H9 (cell line): Measurements from ENCODE around the gene MAML1. TPM values are rescaled to one million over a fixed set of nuclear protein-coding genes. Genes with fewer than 3 reads are reported as not detected.

Experiments
- DNase-seq: peaks from one replicate; pipeline ENCODE4 v3.0.0-alpha.2; 2017
- H2AFZ ChIP-seq: one replicate; pipeline ENCODE4 v1.6.1; 2013; ENCODE audit warnings: mild to moderate bottlenecking, low read length, control low read depth, moderate library complexity
- H2AK5ac ChIP-seq: 2 replicates; pipeline ENCODE4 v1.6.1; 2013; ENCODE audit warnings: low read length, control low read depth, mixed read lengths; ENCODE audit not compliant: insufficient read length
- H2BK120ac ChIP-seq: one replicate; pipeline ENCODE4 v1.6.1; 2013; ENCODE audit warnings: low read depth, mild to moderate bottlenecking, low read length, control low read depth, inconsistent platforms; ENCODE audit not compliant: poor library complexity, severe bottlenecking
- H2BK12ac ChIP-seq: 2 replicates; pipeline ENCODE4 v1.6.1; 2013; ENCODE audit warnings: low read length, control low read depth, mixed read lengths, low read depth; ENCODE audit not compliant: insufficient read length
- H2BK15ac ChIP-seq: 2 replicates; pipeline ENCODE4 v1.6.1; 2013; ENCODE audit warnings: low read depth, low read length, control low read depth
- H2BK20ac ChIP-seq: one replicate; pipeline ENCODE4 v1.6.1; 2013; ENCODE audit warnings: low read depth, mild to moderate bottlenecking, low read length, control low read depth, inconsistent platforms; ENCODE audit not compliant: poor library complexity, severe bottlenecking
- H2BK5ac ChIP-seq: 2 replicates; pipeline ENCODE4 v1.6.1; 2013; ENCODE audit warnings: low read length, control low read depth, mixed read lengths; ENCODE audit not compliant: insufficient read length
- H3K14ac ChIP-seq: 2 replicates; pipeline ENCODE4 v1.6.1; 2013; ENCODE audit warnings: low read length, control low read depth; ENCODE audit not compliant: insufficient read depth
- H3K18ac ChIP-seq: 2 replicates; pipeline ENCODE4 v1.6.1; 2013; ENCODE audit warnings: low read depth, mild to moderate bottlenecking, mixed read lengths, low read length, control low read depth; ENCODE audit not compliant: insufficient read length
- H3K23ac ChIP-seq: 2 replicates; pipeline ENCODE4 v1.6.1; 2013; ENCODE audit warnings: low read length, control low read depth, mixed read lengths, low read depth; ENCODE audit not compliant: insufficient read length
- H3K23me2 ChIP-seq: 2 replicates; pipeline ENCODE4 v1.6.1; 2013; ENCODE audit warnings: low read depth, mild to moderate bottlenecking, mixed read lengths, low read length, control low read depth; ENCODE audit not compliant: insufficient read length, poor library complexity, severe bottlenecking
- H3K27ac ChIP-seq: 2 replicates; pipeline ENCODE4 v1.5.1; 2013; ENCODE audit warnings: low read length, control low read depth, mixed read lengths, low read depth; ENCODE audit not compliant: insufficient read length
- H3K27me3 ChIP-seq: 2 replicates; pipeline ENCODE4 v1.6.1; 2013; ENCODE audit warnings: low read length, control low read depth, inconsistent platforms; ENCODE audit not compliant: insufficient read depth
- H3K4ac ChIP-seq: 2 replicates; pipeline ENCODE4 v1.6.1; 2013; ENCODE audit warnings: low read depth, mild to moderate bottlenecking, control low read depth, inconsistent platforms, low read length, moderate library complexity
- H3K4me1 ChIP-seq: 2 replicates; pipeline ENCODE4 v1.6.1; 2013; ENCODE audit warnings: low read length, control low read depth, inconsistent platforms; ENCODE audit not compliant: insufficient read depth
- H3K4me2 ChIP-seq: 2 replicates; pipeline ENCODE4 v1.6.1; 2013; ENCODE audit warnings: low read length, control low read depth, mixed read lengths; ENCODE audit not compliant: insufficient read length, insufficient read depth
- H3K56ac ChIP-seq: 2 replicates; pipeline ENCODE4 v1.6.1; 2013; ENCODE audit warnings: low read depth, mild to moderate bottlenecking, mixed read lengths, low read length, control low read depth; ENCODE audit not compliant: insufficient read length
- H3K79me1 ChIP-seq: 2 replicates; pipeline ENCODE4 v1.6.1; 2013; ENCODE audit warnings: low read depth, mild to moderate bottlenecking, moderate library complexity, low read length, control low read depth, inconsistent platforms; ENCODE audit not compliant: insufficient read depth, poor library complexity, severe bottlenecking
- H3K79me2 ChIP-seq: 2 replicates; pipeline ENCODE4 v1.6.1; 2013; ENCODE audit warnings: low read length, control low read depth, inconsistent platforms; ENCODE audit not compliant: insufficient read depth
- H3K9ac ChIP-seq: 2 replicates; pipeline ENCODE4 v1.6.1; 2013; ENCODE audit warnings: low read length, control low read depth, mixed read lengths; ENCODE audit not compliant: insufficient read length; ENCODE audit errors: extremely low read depth
- H3K9me3 ChIP-seq: one replicate; pipeline ENCODE4 v1.6.1; 2013; ENCODE audit warnings: low read depth, low read length, inconsistent platforms; ENCODE audit not compliant: control insufficient read depth
- H3T11ph ChIP-seq: one replicate; pipeline ENCODE4 v1.6.1; 2013; ENCODE audit warnings: mild to moderate bottlenecking, low read length, control low read depth, inconsistent platforms
- H4K20me1 ChIP-seq: one replicate; pipeline ENCODE4 v1.6.1; 2013; ENCODE audit not compliant: control insufficient read depth, insufficient read length, insufficient read depth
- H4K5ac ChIP-seq: 2 replicates; pipeline ENCODE4 v1.6.1; 2013; ENCODE audit warnings: low read depth, mild to moderate bottlenecking, mixed read lengths, low read length, control low read depth; ENCODE audit not compliant: insufficient read length
- H4K8ac ChIP-seq: replicated peaks from 2 replicates; pipeline ENCODE4 v1.6.1; 2013; ENCODE audit warnings: low read length, control low read depth, mixed read lengths, low read depth; ENCODE audit not compliant: insufficient read length
- H4K91ac ChIP-seq: 2 replicates; pipeline ENCODE4 v1.6.1; 2013; ENCODE audit warnings: low read depth, mild to moderate bottlenecking, moderate library complexity, mixed read lengths, low read length, control low read depth; ENCODE audit not compliant: insufficient read length
- H3K27ac Mint-ChIP-seq, 3 experiments: 2 replicates in 2 of 3; 3 replicates in 1 of 3; pipeline ENCODE4 v1.8.0; 2020 to 2021; ENCODE audit warnings: mixed read lengths in 3 of 3, mild to moderate bottlenecking in 1 of 3, moderate library complexity in 1 of 3
- H3K27me3 Mint-ChIP-seq: 2 replicates; pipeline ENCODE4 v1.8.0; 2021; ENCODE audit warnings: low read depth, mild to moderate bottlenecking, moderate library complexity, mixed read lengths
- H3K36me3 Mint-ChIP-seq, 3 experiments: 2 replicates in 2 of 3; 3 replicates in 1 of 3; pipeline ENCODE4 v1.8.0; 2020 to 2021; ENCODE audit warnings: low read depth in 3 of 3, mixed read lengths in 3 of 3; ENCODE audit not compliant: insufficient read depth in 1 of 3
- H3K4me1 Mint-ChIP-seq, 2 experiments: 2 replicates each; pipeline ENCODE4 v1.8.0; 2020; ENCODE audit warnings: mixed read lengths in 2 of 2
- H3K4me3 Mint-ChIP-seq, 2 experiments: 2 replicates in 1 of 2; 3 replicates in 1 of 2; pipeline ENCODE4 v1.8.0; 2020 to 2021; ENCODE audit warnings: mild to moderate bottlenecking in 2 of 2, mixed read lengths in 2 of 2, moderate library complexity in 1 of 2
- H3K9me3 Mint-ChIP-seq, 2 experiments: 2 replicates in 1 of 2; 3 replicates in 1 of 2; pipeline ENCODE4 v1.8.0; 2020; ENCODE audit warnings: mild to moderate bottlenecking in 2 of 2, mixed read lengths in 2 of 2, moderate library complexity in 1 of 2
- WGBS: extraction: QIAGEN DNeasy Blood & Tissue Kit; methylation state at CpG from one replicate; pipeline ENCODE4 v1.1.7; 2013; ENCODE audit warnings: missing lambda C conversion rate, low lambda C conversion rate, mixed read lengths; ENCODE audit not compliant: insufficient read length; ENCODE audit errors: extremely low coverage; 5-methylcytosine and 5-hydroxymethylcytosine counted together
- total RNA-seq: library from RNA; stranded (reverse); gene quantifications from 2 replicates; pipeline ENCODE4 v1.2.1, GENCODE V29; 2021
- TF ChIP-seq, protein P1 (sequence below): fragments of 200-600 bp; sonication (generic); conservative IDR thresholded peaks from 3 replicates; pipeline ENCODE4 v1.8.0; 2021; ENCODE audit warnings: antibody characterized with exemption, mild to moderate bottlenecking

Gene MAML1
- total RNA-seq, 1 experiment from 2014 or later: 50.8 TPM

- peaks cover 33 to 39% of the 10 kb centered on the region in 2 experiments for H3K4me1 Mint-ChIP-seq
- Histone ChIP-seq H3K4ac (no peak overlapping the region), H4K91ac (no peak overlapping the region), H2BK5ac (no peak overlapping the region), H3K9me3 (no peaks in the 10 kb centered on the region), H2BK12ac (no peak overlapping the region), H3K27me3 (no peaks in the 10 kb centered on the region), H2AFZ (no peak overlapping the region), H4K20me1 (no peaks in the 10 kb centered on the region), H4K8ac (no peak overlapping the region), H3K23me2 (peaks cover 5% of the 10 kb centered on the region), H2BK120ac (no peak overlapping the region), H3K79me1 (peaks cover 5% of the 10 kb centered on the region), H3K79me2 (no peaks in the 10 kb centered on the region; the same call in 1 of the 2 replicates), H3K14ac (no peak overlapping the region; the same call in 1 of the 2 replicates), H4K5ac (no peak overlapping the region), H2BK20ac (no peak overlapping the region), H2AK5ac (no peak overlapping the region), H3K56ac (no peak overlapping the region), H3K4me1 (no peaks in the 10 kb centered on the region), H3T11ph (no peak overlapping the region), H2BK15ac (no peak overlapping the region), H3K18ac (no peak overlapping the region), H3K9ac (no peak overlapping the region), H3K23ac (no peak overlapping the region), H3K4me2 (no peak overlapping the region), H3K27ac (no peak overlapping the region)
- WGBS: no CpG with 5 or more reads among the region's 67 CpGs
- TF ChIP-seq, protein P1, sequence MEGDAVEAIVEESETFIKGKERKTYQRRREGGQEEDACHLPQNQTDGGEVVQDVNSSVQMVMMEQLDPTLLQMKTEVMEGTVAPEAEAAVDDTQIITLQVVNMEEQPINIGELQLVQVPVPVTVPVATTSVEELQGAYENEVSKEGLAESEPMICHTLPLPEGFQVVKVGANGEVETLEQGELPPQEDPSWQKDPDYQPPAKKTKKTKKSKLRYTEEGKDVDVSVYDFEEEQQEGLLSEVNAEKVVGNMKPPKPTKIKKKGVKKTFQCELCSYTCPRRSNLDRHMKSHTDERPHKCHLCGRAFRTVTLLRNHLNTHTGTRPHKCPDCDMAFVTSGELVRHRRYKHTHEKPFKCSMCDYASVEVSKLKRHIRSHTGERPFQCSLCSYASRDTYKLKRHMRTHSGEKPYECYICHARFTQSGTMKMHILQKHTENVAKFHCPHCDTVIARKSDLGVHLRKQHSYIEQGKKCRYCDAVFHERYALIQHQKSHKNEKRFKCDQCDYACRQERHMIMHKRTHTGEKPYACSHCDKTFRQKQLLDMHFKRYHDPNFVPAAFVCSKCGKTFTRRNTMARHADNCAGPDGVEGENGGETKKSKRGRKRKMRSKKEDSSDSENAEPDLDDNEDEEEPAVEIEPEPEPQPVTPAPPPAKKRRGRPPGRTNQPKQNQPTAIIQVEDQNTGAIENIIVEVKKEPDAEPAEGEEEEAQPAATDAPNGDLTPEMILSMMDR: peak; percentile 84
- H3K27me3 Mint-ChIP-seq: peaks cover 4% of the 10 kb centered on the region
- no peaks in the 10 kb centered on the region for H3K9me3 Mint-ChIP-seq
- peak overlapping the region in 1 of 3 experiments; percentile 85; a peak in 1 of 7 replicates for H3K27ac Mint-ChIP-seq
- peak overlapping the region in 1 of 2 experiments; percentile 6; a peak in 1 of 5 replicates for H3K4me3 Mint-ChIP-seq
- peak; percentile 88 for DNase-seq
- peaks cover 21 to 45% (median 38%) of the 10 kb centered on the region in 3 experiments; a peak in 6 of 7 replicates for H3K36me3 Mint-ChIP-seq
Observed at GRCh38 chr5:179801304-179802206, 68.9 kb downstream of the MAML1 start.
